ENCODE measurements around the gene RHOF. TPM values are rescaled to one million over a fixed set of nuclear protein-coding genes. Genes with fewer than 3 reads are reported as not detected.

The RHOF gene
- total RNA-seq, 3 donors from 2014 or later = 5.8 to 13.1 (median 12.0) TPM

DNA sequence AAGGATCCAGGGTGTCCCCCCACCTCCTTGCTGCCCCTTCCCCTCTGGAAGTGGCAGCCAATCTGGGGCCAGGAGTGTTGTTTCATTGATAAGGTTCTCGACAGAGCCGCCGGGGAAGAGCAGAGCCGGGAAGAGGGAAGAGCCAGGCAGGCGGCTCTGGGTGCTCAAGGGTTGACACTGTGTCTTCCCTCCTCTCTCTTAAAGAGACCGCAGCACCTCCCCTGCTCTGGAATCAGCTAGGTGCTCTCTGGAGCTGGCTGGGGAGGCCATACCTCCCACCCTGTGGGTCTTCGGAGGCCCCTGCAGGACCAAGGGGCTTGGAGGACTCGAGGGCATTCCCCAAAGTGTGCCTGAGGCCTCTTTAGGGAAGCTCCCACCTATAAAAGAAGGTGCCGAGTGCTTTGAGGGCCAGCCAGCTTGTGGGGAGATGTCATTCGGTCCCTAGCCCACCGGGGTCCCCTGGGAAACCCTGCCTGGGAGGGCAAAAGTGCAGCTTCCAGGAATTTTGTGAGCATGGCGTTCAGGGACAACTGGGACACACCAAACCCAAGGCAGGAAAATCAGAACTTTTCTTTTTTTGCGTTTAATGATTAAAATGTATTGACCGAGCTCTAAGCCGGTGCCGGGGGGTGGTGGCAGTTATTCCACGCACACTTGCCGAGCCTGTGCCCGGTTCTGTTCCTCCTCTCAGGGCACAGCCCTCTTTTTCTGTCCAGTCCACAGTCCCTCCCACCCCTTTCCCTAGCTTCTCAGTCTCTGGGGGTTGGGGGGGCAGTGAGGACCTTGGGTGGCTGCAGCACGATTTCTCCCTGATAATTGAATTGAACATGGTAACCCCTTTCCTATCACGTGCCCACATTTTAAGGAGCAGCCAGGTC, 13.3 kb upstream of the RHOF start:
- TF ChIP-seq POLR2A (IDR thresholded peaks at IDR 0.05) (no peak), CTCF (IDR thresholded peaks at IDR 0.05) (no peak), POLR2AphosphoS5 (IDR thresholded peaks at IDR 0.05) (no peak)
- Histone ChIP-seq H3K4me3 (peak overlapping the region; percentile 76 to 95 (median 80)), H3K9me3 (no peaks in the 10 kb centered on the region), H3K27me3 (no peaks in the 10 kb centered on the region), H3K36me3 (no peaks in the 10 kb centered on the region), H3K27ac (peak overlapping the region; percentile 61 to 81), H3K4me1 (peaks cover 8 to 22% of the 10 kb centered on the region in 2 donors)
- intact Hi-C loops (cut with DNase I; ENCODE audit: low total_unique reads) = no loop called here
- no peak for DNase-seq (ENCODE audit: low spot score in 2 of 2)

GRCh38 chr12:121806009-121806545, 12.6 kb upstream of the RHOF start:
- peak overlapping the region; percentile 76 to 95 (median 80) for H3K4me3 ChIP-seq
- H3K4me1 ChIP-seq = peaks cover under 1 to 17% of the 10 kb centered on the region in 2 donors
- peak overlapping the region; percentile 61 to 81 for H3K27ac ChIP-seq
- H3K9me3 ChIP-seq = no peaks in the 10 kb centered on the region
- H3K36me3 ChIP-seq = no peaks in the 10 kb centered on the region
- H3K27me3 ChIP-seq = no peaks in the 10 kb centered on the region
- intact Hi-C loops (cut with DNase I; ENCODE audit: low total_unique reads) = no loop called here
- DNase-seq (ENCODE audit: low spot score in 2 of 2) = no peak
- no peak for TF ChIP-seq POLR2AphosphoS5 (IDR thresholded peaks at IDR 0.05)
- no peak for TF ChIP-seq CTCF (IDR thresholded peaks at IDR 0.05)

- H3K27me3 ChIP-seq = no peaks in the 10 kb centered on the region
- intact Hi-C loops (cut with DNase I; ENCODE audit: low total_unique reads) = no loop called here
- TF ChIP-seq POLR2AphosphoS5 (IDR thresholded peaks at IDR 0.05) (no peak), CTCF (IDR thresholded peaks at IDR 0.05) (no peak), POLR2A (IDR thresholded peaks at IDR 0.05) (no peak)
- H3K36me3 ChIP-seq = no peaks in the 10 kb centered on the region
- DNase-seq (ENCODE audit: low spot score in 2 of 2) = no peak
- H3K4me1 ChIP-seq = peaks cover 0 to 10% of the 10 kb centered on the region in 2 donors
- peak overlapping the region; percentile 76 to 95 (median 80) for H3K4me3 ChIP-seq
- no peaks in the 10 kb centered on the region for H3K9me3 ChIP-seq
- peak overlapping the region; percentile 100 for H3K27ac ChIP-seq
Measured at GRCh38 chr12:121805171-121806008, 11.9 kb upstream of the RHOF start.

- peak overlapping the region; percentile 76 to 95 (median 80) for H3K4me3 ChIP-seq
- H3K27ac ChIP-seq = peak overlapping the region; percentile 100
- TF ChIP-seq CTCF (IDR thresholded peaks at IDR 0.05) = peak in 1 of 3 donors; percentile 11
- no peak for TF ChIP-seq POLR2AphosphoS5 (IDR thresholded peaks at IDR 0.05)
- H3K4me1 ChIP-seq = peaks cover 0 to 10% of the 10 kb centered on the region in 2 donors
- no peak for DNase-seq (ENCODE audit: low spot score in 2 of 2)
- no peaks in the 10 kb centered on the region for H3K27me3 ChIP-seq
- intact Hi-C loops (cut with DNase I; ENCODE audit: low total_unique reads) = no loop called here
- no peaks in the 10 kb centered on the region for H3K9me3 ChIP-seq
- H3K36me3 ChIP-seq = no peaks in the 10 kb centered on the region
Measured at GRCh38 chr12:121804417-121805111, 11.1 kb upstream of the RHOF start.

All from breast epithelium (tissue), 4 donors.